Right atrium auricular region (tissue), 2 donors: ENCODE data around the gene SORBS2. TPM values are rescaled to one million over a fixed set of nuclear protein-coding genes. Genes with fewer than 3 reads are reported as not detected.

ENCODE experiments used
- DNase-seq: peaks from one replicate; pipeline ENCODE4 v3.0.0-alpha.2; 2019; ENCODE audit warnings: low spot score
- H3K27ac ChIP-seq, 2 donors: fragments of 200-600 bp; sonication (generic); 1 replicate in 1 of 2; 2 replicates in 1 of 2; pipeline ENCODE4 v1.5.1; 2016 to 2019
- H3K27me3 ChIP-seq, 2 donors: fragments of 200-600 bp; sonication (generic); one replicate each; pipeline versions ENCODE4 v1.5.1 to v1.6.0; 2017 to 2019
- H3K36me3 ChIP-seq: fragments of 200-600 bp; sonication (generic); one replicate; pipeline ENCODE4 v1.5.1; 2016
- H3K4me1 ChIP-seq, 2 donors: fragments of 200-600 bp; sonication (generic); one replicate each; pipeline versions ENCODE4 v1.5.1 to v1.6.0; 2017 to 2019
- H3K4me3 ChIP-seq, 2 donors: fragments of 200-600 bp; sonication (generic); 1 replicate in 1 of 2; 2 replicates in 1 of 2; pipeline ENCODE4 v1.5.1; 2017 to 2019; ENCODE audit warnings: mild to moderate bottlenecking in 1 of 2, moderate library complexity in 1 of 2
- H3K9me3 ChIP-seq, 2 donors: fragments of 200-600 bp; sonication (generic); one replicate each; pipeline ENCODE4 v1.5.1; 2019
- CTCF ChIP-seq, 2 donors: fragments of 200-600 bp; sonication (generic); IDR thresholded peaks; one replicate each; pipeline ENCODE4 v1.5.1; 2019; ENCODE audit warnings: antibody characterized with exemption in 2 of 2
- total RNA-seq, 2 donors: library from RNA; depleted of rRNA; stranded (reverse); fragments of >200 nt; gene quantifications; one replicate each; pipeline ENCODE4 v1.1.0, GENCODE V29; 2016

The SORBS2 gene
- total RNA-seq, 2 donors from 2014 or later: 530 to 741 TPM

- Histone ChIP-seq H3K27me3 (no peaks in the 10 kb centered on the region), H3K4me1 (peaks cover 0 to 62% of the 10 kb centered on the region in 2 donors), H3K4me3 (no peak overlapping the region), H3K9me3 (no peaks in the 10 kb centered on the region), H3K36me3 (peaks cover 10% of the 10 kb centered on the region), H3K27ac (peak overlapping the region; percentile 76 to 78)
- no peak for DNase-seq
- TF ChIP-seq CTCF (IDR thresholded peaks at IDR 0.05): no peak
Measured at GRCh38 chr4:185786422-185786821, 25.6 kb downstream of the SORBS2 start.

- Histone ChIP-seq H3K4me3 (no peak overlapping the region), H3K27ac (peak overlapping the region; percentile 69 to 78), H3K36me3 (peaks cover 10% of the 10 kb centered on the region), H3K9me3 (no peaks in the 10 kb centered on the region), H3K4me1 (peaks cover 0 to 70% of the 10 kb centered on the region in 2 donors), H3K27me3 (no peaks in the 10 kb centered on the region)
- no peak for TF ChIP-seq CTCF (IDR thresholded peaks at IDR 0.05)
- no peak for DNase-seq
Measured at GRCh38 chr4:185783574-185783973, 28.4 kb downstream of the SORBS2 start.

GRCh38 chr4:185782523-185782922 lies 29.5 kb downstream of the SORBS2 start:
- H3K4me1 ChIP-seq: peaks cover 0 to 71% of the 10 kb centered on the region in 2 donors
- peak overlapping the region; percentile 69 to 78 for H3K27ac ChIP-seq

GRCh38 chr4:185781555-185782215 lies 30.3 kb downstream of the SORBS2 start:
- H3K36me3 ChIP-seq: peaks cover 10% of the 10 kb centered on the region
- DNase-seq: no peak
- H3K9me3 ChIP-seq: no peaks in the 10 kb centered on the region
- peak overlapping the region; percentile 69 to 78 for H3K27ac ChIP-seq
- no peaks in the 10 kb centered on the region for H3K27me3 ChIP-seq
- H3K4me1 ChIP-seq: peaks cover 0 to 66% of the 10 kb centered on the region in 2 donors
- no peak overlapping the region for H3K4me3 ChIP-seq
- TF ChIP-seq CTCF (IDR thresholded peaks at IDR 0.05): no peak

More at GRCh38 chr4:185782523-185782922, 29.5 kb downstream of the SORBS2 start:
- TF ChIP-seq CTCF (IDR thresholded peaks at IDR 0.05): no peak
- no peak for DNase-seq
- H3K36me3 ChIP-seq: peaks cover 10% of the 10 kb centered on the region
- no peaks in the 10 kb centered on the region for H3K9me3 ChIP-seq
- H3K27me3 ChIP-seq: no peaks in the 10 kb centered on the region
- no peak overlapping the region for H3K4me3 ChIP-seq

GRCh38 chr4:185780472-185780871 lies 31.5 kb downstream of the SORBS2 start:
- peaks cover 0 to 61% of the 10 kb centered on the region in 2 donors for H3K4me1 ChIP-seq
- no peaks in the 10 kb centered on the region for H3K9me3 ChIP-seq
- H3K27me3 ChIP-seq: no peaks in the 10 kb centered on the region
- H3K4me3 ChIP-seq: no peak overlapping the region
- peaks cover 3% of the 10 kb centered on the region for H3K36me3 ChIP-seq
- DNase-seq: no peak
- H3K27ac ChIP-seq: peak overlapping the region; percentile 30 to 78
- no peak for TF ChIP-seq CTCF (IDR thresholded peaks at IDR 0.05)

- DNase-seq: no peak
- peak overlapping the region; percentile 78 to 81 for H3K27ac ChIP-seq
Measured at GRCh38 chr4:185779517-185779916, 32.5 kb downstream of the SORBS2 start.

More at GRCh38 chr4:185779517-185779916, 32.5 kb downstream of the SORBS2 start:
- Histone ChIP-seq H3K27me3 (no peaks in the 10 kb centered on the region), H3K4me3 (no peak overlapping the region), H3K36me3 (no peaks in the 10 kb centered on the region), H3K9me3 (no peaks in the 10 kb centered on the region), H3K4me1 (peaks cover 0 to 53% of the 10 kb centered on the region in 2 donors)
- no peak for TF ChIP-seq CTCF (IDR thresholded peaks at IDR 0.05)
